ENCODE results near the gene UBASH3A.

Gene UBASH3A

DNA sequence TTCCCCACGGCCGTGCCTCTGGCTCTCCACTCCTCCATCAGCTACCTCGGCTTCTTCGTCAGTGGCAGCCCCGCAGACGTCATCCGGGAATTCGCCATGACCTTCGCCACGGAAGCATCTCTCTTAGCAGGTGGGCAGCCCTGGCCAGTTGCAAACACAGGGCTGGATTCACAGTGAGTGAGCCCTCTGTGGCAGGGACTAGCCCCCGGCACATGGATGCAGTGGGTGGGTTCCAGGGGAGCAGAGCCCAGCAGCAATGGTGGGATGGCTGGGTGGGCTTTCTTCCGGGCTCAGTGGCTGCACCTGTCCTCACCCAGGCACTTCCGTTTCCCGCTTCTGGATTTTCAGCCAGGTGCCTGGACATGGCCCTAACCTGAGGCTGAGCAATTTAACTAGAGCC lies 9.4 kb downstream of the UBASH3A start:
- DNase-seq: no peak

- no peak for DNase-seq
Measured at GRCh38 chr21:42413500-42413899, 9.8 kb downstream of the UBASH3A start.

DNA sequence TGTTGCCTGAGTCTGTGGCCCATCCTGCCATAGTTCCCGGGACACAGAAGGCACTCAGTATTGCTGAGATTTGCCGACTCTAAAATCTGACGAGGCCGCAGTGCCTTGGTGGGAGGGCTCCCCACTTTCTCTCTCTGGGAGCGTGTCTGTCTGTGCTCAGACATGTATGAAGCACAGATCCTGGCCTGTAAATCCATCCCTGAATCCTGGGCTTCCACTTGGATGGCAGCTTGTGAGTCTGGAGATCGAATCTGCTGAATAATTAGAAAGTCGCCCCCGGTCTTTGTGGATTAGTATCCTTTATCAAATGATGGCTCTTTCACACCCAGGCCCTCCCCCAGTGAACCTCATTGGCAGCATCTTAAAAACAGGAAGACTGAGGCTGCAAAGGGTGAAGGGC lies 10.4 kb downstream of the UBASH3A start:
- no peak for DNase-seq

GRCh38 chr21:42414553-42414927 lies 10.8 kb downstream of the UBASH3A start:
- DNase-seq: no peak

GRCh38 chr21:42414928-42415769 lies 11.4 kb downstream of the UBASH3A start:
- peak; percentile 13 for DNase-seq

- no peak for DNase-seq
Measured at GRCh38 chr21:42417533-42417932, 13.8 kb downstream of the UBASH3A start.

DNA sequence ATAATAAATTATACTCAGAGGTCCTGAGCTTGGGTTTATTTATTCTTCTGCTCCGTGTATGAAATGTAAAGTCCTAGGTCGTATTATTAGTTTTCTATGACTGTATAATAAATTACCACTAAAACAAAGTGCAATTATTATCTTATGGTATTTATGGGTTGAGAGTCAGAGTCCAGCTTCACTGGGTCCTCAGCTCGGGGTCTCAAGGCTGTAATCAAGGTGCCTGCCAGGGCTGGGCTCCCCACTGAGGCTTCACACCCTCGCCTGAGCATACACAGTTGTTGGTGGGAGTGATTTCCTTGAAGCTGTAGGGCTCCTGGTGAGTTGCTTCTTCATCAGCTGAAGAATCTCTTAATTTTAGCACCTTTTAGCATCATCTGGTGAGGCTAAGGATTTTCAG lies 15.2 kb downstream of the UBASH3A start:
- no peak for DNase-seq

GRCh38 chr21:42419845-42420244 lies 16.1 kb downstream of the UBASH3A start:
- DNase-seq: no peak

DNA sequence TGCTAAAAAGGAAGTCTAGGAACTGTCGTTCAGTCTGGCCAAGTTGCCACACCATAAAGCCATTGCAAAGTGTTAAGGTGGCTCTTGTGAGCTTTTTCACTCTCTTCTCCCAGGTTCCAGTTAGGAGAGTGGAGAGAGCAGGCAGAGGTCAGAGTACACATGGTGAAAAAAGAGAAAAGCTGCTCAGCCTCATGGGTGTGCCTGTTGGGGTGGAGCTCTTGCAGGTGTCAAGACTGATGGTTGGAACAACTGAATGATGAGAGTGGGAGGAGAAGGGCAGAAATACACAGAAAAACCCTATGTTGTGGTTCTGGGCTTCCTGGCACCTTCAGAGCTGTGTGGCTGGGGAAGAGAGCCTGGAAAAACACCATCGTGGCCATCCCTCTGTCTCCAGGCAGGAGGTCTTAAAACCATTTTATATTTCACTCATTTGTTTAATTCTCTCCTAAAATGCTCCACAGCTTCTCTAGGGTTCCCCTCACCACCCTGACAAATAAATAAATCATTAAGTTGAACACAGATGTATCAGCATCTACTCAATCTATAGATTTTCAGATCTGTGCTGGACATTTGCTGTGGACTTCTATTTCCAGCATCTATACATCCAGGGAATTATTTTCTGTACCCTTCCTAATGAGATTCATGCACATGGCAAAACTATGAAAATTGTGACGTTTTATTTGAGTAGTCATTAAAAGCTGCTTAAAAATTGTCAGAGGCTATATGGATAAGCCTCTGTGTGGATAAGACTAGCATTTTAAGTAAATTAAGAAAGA lies 17.5 kb downstream of the UBASH3A start:
- DNase-seq: no peak

- no peak for DNase-seq
Measured at GRCh38 chr21:42423197-42423675, 19.5 kb downstream of the UBASH3A start.

DNA sequence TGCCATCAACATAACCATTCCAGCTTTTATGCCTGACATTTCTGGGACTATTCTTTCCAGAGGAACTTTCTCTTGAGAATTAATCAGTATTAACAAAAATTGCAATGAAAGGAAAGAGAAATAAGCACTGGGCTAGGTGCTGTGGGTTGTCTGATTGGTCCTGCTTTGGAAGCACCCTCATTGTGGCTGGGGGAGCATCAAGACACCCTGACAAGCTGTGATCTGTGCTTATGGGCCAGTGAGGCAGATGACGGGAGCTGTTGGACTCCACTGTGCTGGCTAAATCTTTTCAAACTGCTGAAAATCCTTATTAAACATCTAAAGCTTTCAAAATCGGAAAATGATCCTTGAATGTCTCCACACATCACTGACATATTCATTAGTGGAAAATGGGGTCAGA lies 20.0 kb downstream of the UBASH3A start:
- no peak for DNase-seq

DNA sequence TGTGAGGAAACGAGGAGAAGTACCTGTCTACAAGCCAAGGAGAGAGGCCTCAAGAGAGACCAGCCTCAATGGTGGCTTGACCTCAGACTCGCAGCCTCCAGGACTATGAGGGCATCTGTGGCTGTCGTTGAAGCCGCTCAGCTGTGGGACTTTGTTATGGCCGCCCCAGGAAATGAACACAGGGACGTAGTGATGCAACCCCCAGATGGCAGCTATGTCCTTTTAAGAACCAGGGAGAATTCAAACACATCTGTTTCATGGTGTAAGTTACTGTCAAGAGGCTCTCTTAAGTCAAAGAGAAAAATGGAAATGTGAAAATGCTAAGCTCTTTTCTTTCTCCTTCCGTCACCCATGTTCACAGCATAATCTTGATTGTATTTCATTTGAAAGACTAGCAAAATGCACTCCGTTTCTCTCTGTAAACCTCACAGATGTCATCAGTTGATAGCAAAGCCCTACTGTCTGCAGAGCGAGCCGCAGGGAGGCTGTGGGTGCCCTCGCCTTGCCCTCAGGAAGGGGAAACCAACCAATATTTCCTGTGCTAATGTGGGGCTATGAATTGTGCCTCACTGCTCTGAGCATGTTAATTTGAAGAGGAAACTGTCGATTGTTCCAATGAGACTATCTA lies 21.3 kb downstream of the UBASH3A start:
- no peak for DNase-seq

DNA sequence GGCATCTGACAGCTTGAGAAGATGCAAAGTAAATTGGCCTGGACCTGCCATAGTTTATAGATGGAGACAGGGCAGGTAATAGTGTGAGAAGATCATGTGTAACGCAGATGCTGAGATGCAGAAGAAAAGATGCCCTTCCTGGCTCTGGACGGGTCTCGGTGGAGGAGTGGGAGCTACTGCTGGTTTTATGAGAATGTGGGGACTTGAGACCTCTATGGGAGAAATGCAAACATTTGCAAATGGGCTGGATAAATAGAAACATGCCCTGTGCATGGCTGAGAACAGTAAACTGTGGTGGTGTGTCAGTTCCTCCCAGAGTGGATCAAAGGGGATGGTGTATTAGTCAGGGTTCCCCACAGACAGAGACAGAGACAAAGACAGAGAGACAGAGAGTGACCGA lies 21.9 kb downstream of the UBASH3A start:
- no peak for DNase-seq

DNA sequence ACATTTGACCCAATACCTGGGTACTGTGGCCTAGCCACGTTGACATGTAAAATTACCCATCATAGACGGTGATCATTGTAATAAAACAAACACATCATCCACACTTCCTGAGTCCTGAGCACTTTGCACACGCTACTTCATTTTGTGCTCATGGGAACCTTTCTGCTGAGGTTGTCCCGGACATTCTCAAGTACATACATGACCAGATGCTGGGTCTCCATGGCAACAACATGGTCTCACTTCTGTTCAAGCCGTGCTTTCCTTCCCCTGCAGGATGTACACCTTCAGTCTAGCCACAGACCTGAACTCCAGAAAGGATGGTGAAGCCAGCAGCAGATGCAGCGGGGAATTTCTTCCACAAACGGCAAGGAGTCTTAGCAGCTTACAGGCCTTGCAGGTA lies 22.7 kb downstream of the UBASH3A start:
- no peak for DNase-seq

GRCh38 chr21:42426876-42427480 lies 23.3 kb downstream of the UBASH3A start:
- DNase-seq: no peak

GRCh38 chr21:42427809-42428419 lies 24.2 kb downstream of the UBASH3A start:
- no peak for DNase-seq

- DNase-seq: no peak
Measured at GRCh38 chr21:42429021-42429420, 25.3 kb downstream of the UBASH3A start.

- no peak for DNase-seq
Measured at GRCh38 chr21:42429856-42430255, 26.2 kb downstream of the UBASH3A start.

DNA sequence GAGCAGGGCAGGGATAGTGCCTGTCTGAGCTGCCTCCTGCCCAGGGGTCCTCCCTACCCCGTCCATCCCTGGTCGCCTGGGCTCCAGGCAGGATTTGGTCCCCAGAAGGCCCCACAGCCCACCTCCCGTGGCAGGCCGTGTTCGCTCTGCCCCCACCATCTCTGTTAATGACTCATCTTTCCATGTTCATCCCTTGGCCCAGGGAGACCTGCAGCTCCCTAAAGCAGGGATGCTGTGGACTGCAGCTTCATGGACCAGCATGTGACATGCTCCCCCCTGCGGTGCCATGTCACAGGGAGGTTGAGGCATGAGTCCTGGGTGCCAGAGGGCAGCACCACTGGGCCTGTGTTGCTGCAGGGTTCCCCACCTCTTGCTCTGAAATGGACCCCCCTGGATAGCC lies 26.8 kb downstream of the UBASH3A start:
- DNase-seq: no peak

DNA sequence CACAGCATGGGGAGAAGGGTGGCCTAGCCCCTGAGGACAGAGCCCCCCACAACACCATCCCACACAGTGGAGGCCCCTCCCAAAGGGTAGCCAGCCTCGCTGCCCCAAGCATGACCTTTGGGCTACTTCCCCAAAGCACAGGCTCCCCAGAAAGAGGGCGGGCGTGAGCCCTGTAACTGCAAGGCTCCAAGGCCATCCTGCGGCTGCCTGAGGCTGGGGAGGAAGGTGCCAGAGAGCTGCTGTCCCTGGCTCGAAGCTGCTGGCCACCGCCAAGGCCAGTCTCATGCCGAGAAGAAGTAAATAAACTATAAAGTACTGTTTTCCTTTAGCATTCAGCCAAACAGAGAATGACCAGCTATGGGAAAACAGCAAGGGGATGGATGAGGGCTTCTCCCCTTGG lies 27.5 kb downstream of the UBASH3A start:
- DNase-seq: no peak

DNA sequence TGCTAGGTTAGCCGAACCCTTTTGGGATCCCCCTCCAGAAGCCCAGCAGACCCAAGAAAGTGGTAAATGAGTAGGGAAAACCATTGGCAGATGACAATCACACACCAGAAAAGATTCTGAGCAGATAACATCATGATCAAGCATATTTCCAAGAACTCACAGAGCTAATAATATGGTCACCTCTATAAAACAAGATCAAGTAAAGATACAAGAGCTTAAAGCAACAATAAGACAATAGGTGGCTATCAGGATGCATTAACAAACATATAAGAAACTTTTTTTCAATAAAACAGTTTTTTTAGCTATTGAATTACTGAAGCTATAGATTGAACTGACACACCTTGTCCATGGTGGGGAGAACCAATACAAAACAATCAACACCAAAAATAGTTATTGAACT lies 29.0 kb downstream of the UBASH3A start:
- DNase-seq: no peak

DNA sequence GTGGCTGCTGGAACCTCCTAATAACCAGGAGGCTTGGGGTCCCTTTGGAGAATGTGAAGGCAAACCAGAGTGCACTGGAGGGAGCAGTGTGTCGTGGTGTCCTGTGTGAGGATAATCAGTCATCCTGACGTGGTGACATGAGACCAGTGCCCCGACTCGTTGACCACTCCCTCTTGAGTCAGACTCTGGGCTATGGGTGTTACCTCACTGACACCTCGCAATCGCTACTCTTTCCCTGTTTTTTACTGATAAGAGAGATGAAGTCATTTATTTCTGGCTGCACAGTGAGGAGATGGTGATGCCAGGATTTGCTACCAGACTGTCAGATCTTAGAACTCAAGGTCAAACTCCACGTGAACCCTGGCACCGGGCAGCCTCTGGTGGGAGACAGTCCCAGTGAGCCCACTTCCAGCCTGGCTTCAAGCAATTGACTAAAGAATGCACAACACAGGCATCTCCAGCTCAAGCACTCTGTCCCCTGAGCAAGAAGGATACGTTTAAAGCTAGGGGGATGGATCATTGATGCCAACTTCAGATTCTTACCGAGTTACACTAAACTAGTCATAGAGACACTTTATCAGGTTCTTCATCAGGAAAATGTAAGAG lies 30.3 kb downstream of the UBASH3A start:
- no peak for DNase-seq

Measured in fibroblast of upper back skin (primary cell).